ENCODE measurements around the gene RABGEF1. TPM values are rescaled to one million over a fixed set of nuclear protein-coding genes. Genes with fewer than 3 reads are reported as not detected.
"Not testable (repeated sequence)": the region's sequence is repeated elsewhere in the genome, so short reads cannot be mapped to it uniquely, and the experiment has no call there.

Gene RABGEF1
- total RNA-seq, 1 donor from 2014 or later = 26.8 TPM

GRCh38 chr7:66845379-66846095 is 105.0 kb downstream of the RABGEF1 start:
- DNase-seq (ENCODE audit: low spot score) = no peak
- Mint-ChIP-seq H3K4me1 (ENCODE audit: low read depth) (peaks cover 30% of the 10 kb centered on the region), H3K4me3 (ENCODE audit: unreplicated experiment) (peak overlapping the region; percentile 90), H3K27ac (ENCODE audit: unreplicated experiment) (peak overlapping the region; percentile 99), H3K27me3 (ENCODE audit: low read depth) (no peaks in the 10 kb centered on the region), H3K9me3 (ENCODE audit: low read depth) (no peaks in the 10 kb centered on the region), H3K36me3 (ENCODE audit: low read depth) (no peaks in the 10 kb centered on the region)
- no peak for TF ChIP-seq CTCF (IDR thresholded peaks at IDR 0.05)

- DNase-seq (ENCODE audit: low spot score); H3K9me3 Mint-ChIP-seq (ENCODE audit: low read depth); H3K27me3 Mint-ChIP-seq (ENCODE audit: low read depth); H3K36me3 Mint-ChIP-seq (ENCODE audit: low read depth): not testable (repeated sequence)
- Mint-ChIP-seq H3K4me1 (ENCODE audit: low read depth) (peaks cover 30% of the 10 kb centered on the region), H3K27ac (ENCODE audit: unreplicated experiment) (peak overlapping the region; percentile 99), H3K4me3 (ENCODE audit: unreplicated experiment) (peak overlapping the region; percentile 90)
Measured at GRCh38 chr7:66846096-66846445, 105.5 kb downstream of the RABGEF1 start.

- not testable (repeated sequence) for H3K36me3 Mint-ChIP-seq (ENCODE audit: low read depth); H3K4me3 Mint-ChIP-seq (ENCODE audit: unreplicated experiment); H3K9me3 Mint-ChIP-seq (ENCODE audit: low read depth); DNase-seq (ENCODE audit: low spot score); H3K27me3 Mint-ChIP-seq (ENCODE audit: low read depth)
- Mint-ChIP-seq H3K27ac (ENCODE audit: unreplicated experiment) (peak overlapping the region; percentile 36), H3K4me1 (ENCODE audit: low read depth) (peaks cover 30% of the 10 kb centered on the region)
Measured at GRCh38 chr7:66847523-66847855, 107.0 kb downstream of the RABGEF1 start.

GRCh38 chr7:66847879-66848790 is 107.6 kb downstream of the RABGEF1 start:
- Mint-ChIP-seq H3K9me3 (ENCODE audit: low read depth) (no peaks in the 10 kb centered on the region), H3K4me3 (ENCODE audit: unreplicated experiment) (no peak overlapping the region), H3K27me3 (ENCODE audit: low read depth) (no peaks in the 10 kb centered on the region), H3K27ac (ENCODE audit: unreplicated experiment) (peak overlapping the region; percentile 50), H3K36me3 (ENCODE audit: low read depth) (no peaks in the 10 kb centered on the region), H3K4me1 (ENCODE audit: low read depth) (peaks cover 30% of the 10 kb centered on the region)
- no peak for TF ChIP-seq CTCF (IDR thresholded peaks at IDR 0.05)
- no peak for DNase-seq (ENCODE audit: low spot score)

GRCh38 chr7:66859339-66859738 is 118.8 kb downstream of the RABGEF1 start:
- DNase-seq (ENCODE audit: low spot score) = no peak
- TF ChIP-seq CTCF (IDR thresholded peaks at IDR 0.05) = no peak
- no peaks in the 10 kb centered on the region for H3K27me3 Mint-ChIP-seq (ENCODE audit: low read depth)
- peaks cover 12% of the 10 kb centered on the region for H3K36me3 Mint-ChIP-seq (ENCODE audit: low read depth)
- no peak overlapping the region for H3K4me3 Mint-ChIP-seq (ENCODE audit: unreplicated experiment)
- H3K4me1 Mint-ChIP-seq (ENCODE audit: low read depth) = no peaks in the 10 kb centered on the region
- H3K9me3 Mint-ChIP-seq (ENCODE audit: low read depth) = no peaks in the 10 kb centered on the region
- peak overlapping the region; percentile 8 for H3K27ac Mint-ChIP-seq (ENCODE audit: unreplicated experiment)

GRCh38 chr7:66859794-66860645 is 119.5 kb downstream of the RABGEF1 start:
- Mint-ChIP-seq H3K36me3 (ENCODE audit: low read depth) (peaks cover 17% of the 10 kb centered on the region), H3K9me3 (ENCODE audit: low read depth) (no peaks in the 10 kb centered on the region), H3K4me1 (ENCODE audit: low read depth) (no peaks in the 10 kb centered on the region), H3K4me3 (ENCODE audit: unreplicated experiment) (no peak overlapping the region), H3K27ac (ENCODE audit: unreplicated experiment) (no peak overlapping the region), H3K27me3 (ENCODE audit: low read depth) (no peaks in the 10 kb centered on the region)
- TF ChIP-seq CTCF (IDR thresholded peaks at IDR 0.05) = no peak
- DNase-seq (ENCODE audit: low spot score) = no peak

Data from chondrocyte (in vitro differentiated cells).